ENCODE results near the gene SRGAP3.

SRGAP3 gene

GRCh38 chr3:9124730-9125129 is 124.7 kb downstream of the SRGAP3 start:
- DNase-seq (ENCODE audit: low read depth), result no peak
- H3K4me3 ChIP-seq (ENCODE audit: control insufficient read depth, low read depth, low read length), result no peak overlapping the region
- TF ChIP-seq CTCF (IDR thresholded peaks at IDR 0.05; ENCODE audit: control insufficient read depth, insufficient read depth, low read depth, low read length, missing control alignments), result no peak

- DNase-seq (ENCODE audit: low read depth), result no peak
- no peak overlapping the region for H3K4me3 ChIP-seq (ENCODE audit: control insufficient read depth, low read depth, low read length)
- no peak for TF ChIP-seq CTCF (IDR thresholded peaks at IDR 0.05; ENCODE audit: control insufficient read depth, insufficient read depth, low read depth, low read length, missing control alignments)
Measured at GRCh38 chr3:9123840-9124239, 125.6 kb downstream of the SRGAP3 start.

- no peak for DNase-seq (ENCODE audit: low read depth)
- no peak for TF ChIP-seq CTCF (IDR thresholded peaks at IDR 0.05; ENCODE audit: control insufficient read depth, insufficient read depth, low read depth, low read length, missing control alignments)
Measured at GRCh38 chr3:9122732-9123364, 126.6 kb downstream of the SRGAP3 start.

GRCh38 chr3:9121366-9122001 is 128.0 kb downstream of the SRGAP3 start:
- no peak for DNase-seq (ENCODE audit: low read depth)
- TF ChIP-seq CTCF (IDR thresholded peaks at IDR 0.05; ENCODE audit: control insufficient read depth, insufficient read depth, low read depth, low read length, missing control alignments), result no peak
- no peak overlapping the region for H3K4me3 ChIP-seq (ENCODE audit: control insufficient read depth, low read depth, low read length)

More at GRCh38 chr3:9122732-9123364, 126.6 kb downstream of the SRGAP3 start:
- H3K4me3 ChIP-seq (ENCODE audit: control insufficient read depth, low read depth, low read length), result no peak overlapping the region

GRCh38 chr3:9119331-9119730 is 130.1 kb downstream of the SRGAP3 start:
- no peak overlapping the region for H3K4me3 ChIP-seq (ENCODE audit: control insufficient read depth, low read depth, low read length)
- TF ChIP-seq CTCF (IDR thresholded peaks at IDR 0.05; ENCODE audit: control insufficient read depth, insufficient read depth, low read depth, low read length, missing control alignments), result no peak
- DNase-seq (ENCODE audit: low read depth), result no peak

GRCh38 chr3:9118222-9118621 is 131.2 kb downstream of the SRGAP3 start:
- no peak for TF ChIP-seq CTCF (IDR thresholded peaks at IDR 0.05; ENCODE audit: control insufficient read depth, insufficient read depth, low read depth, low read length, missing control alignments)
- H3K4me3 ChIP-seq (ENCODE audit: control insufficient read depth, low read depth, low read length), result no peak overlapping the region
- DNase-seq (ENCODE audit: low read depth), result no peak
